GM19099 (cell line): Measurements from ENCODE around the gene ARAP2.

Source experiments
- POLR2A ChIP-seq: IDR thresholded peaks from 3 replicates; pipeline ENCODE4 v1.6.1; 2011; ENCODE audit warnings: low read depth; ENCODE audit not compliant: insufficient read length; ENCODE audit errors: extremely low read depth

The ARAP2 gene

GRCh38 chr4:36242629-36243354 is 1.5 kb downstream of the ARAP2 start:
- TF ChIP-seq POLR2A: no peak

DNA sequence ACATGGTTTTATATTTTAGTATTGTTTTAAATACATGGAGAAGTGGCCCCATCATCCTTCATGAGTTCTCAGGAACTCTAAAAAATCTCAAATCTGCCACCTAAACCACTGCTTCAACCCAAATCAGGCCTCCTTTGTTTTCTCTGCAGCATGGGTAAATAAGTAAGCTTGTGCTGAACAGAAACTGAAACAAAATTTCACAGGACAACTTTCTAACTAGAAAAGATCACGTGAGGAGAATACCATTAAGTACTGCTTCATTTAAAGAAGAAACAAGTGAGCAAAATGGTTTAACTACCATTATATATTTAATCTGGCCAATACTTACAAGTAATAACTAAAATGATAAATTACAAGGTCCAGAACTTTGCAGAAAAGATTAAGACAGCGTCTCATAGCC is 2.5 kb downstream of the ARAP2 start:
- no peak for TF ChIP-seq POLR2A

DNA sequence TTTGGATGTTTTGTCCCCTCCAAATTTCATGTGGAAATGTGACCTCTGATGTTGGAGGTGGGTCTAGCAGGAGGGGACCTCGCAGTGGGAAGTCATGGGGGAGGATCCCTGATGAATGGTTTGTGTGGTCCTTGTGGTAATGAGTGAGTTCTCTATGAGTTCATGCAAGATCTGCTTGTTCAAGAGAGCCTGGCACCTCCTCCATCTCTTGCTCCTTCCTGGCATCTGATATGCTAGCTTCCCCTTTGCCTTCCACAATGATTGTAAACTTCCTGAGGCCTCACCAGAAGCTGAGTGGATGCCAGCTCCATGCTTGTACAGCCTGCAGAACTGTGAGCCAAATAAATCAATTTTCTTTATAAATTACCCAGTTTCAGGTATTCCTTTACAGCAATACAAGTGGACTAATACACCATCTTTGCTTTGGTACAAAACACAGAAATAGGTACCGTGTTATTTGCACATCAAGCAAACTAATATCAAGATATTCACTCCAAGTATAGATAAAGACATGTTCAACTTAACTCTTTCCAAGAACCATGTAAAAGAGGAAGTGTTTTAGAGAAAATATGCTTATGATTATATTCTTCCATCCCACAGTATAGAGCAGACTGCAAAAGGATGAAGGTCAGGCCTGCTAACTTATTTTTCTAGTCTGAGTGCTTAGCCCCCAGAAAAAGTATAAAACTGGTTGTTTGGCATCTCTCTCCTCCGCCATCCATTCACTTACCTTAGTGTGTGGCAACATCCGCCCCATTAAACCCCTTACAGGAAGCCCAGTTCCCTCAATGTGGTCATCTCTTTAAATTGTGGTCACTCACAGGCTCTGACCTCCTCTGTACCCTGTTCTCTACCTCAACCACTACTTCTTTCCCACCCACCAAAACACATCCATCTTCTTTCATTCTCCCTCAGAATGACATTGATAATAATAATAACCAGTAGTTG is 6.7 kb downstream of the ARAP2 start:
- no peak for TF ChIP-seq POLR2A

DNA sequence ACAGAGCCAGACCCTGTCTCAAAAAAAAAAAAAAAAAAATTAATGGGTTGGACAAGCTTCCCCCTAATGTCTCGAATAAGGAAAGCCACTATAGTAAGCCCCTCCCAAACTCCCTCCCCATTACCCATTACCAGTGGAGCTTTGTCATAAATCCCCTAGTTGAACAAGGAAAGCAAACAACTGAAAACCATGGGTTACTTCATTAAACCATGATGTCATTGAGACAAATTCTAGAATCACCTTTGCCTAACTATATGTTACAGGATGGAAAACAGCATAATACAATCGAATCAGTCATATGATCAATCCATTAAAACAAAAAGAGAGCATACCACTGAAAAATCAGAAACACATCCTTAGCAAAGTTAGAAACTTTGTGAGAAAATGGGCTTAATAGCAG is 8.2 kb downstream of the ARAP2 start:
- no peak for TF ChIP-seq POLR2A

- no peak for TF ChIP-seq POLR2A
Measured at GRCh38 chr4:36235306-36235705, 9.0 kb downstream of the ARAP2 start.

- TF ChIP-seq POLR2A: no peak
Measured at GRCh38 chr4:36233567-36234266, 10.6 kb downstream of the ARAP2 start.

DNA sequence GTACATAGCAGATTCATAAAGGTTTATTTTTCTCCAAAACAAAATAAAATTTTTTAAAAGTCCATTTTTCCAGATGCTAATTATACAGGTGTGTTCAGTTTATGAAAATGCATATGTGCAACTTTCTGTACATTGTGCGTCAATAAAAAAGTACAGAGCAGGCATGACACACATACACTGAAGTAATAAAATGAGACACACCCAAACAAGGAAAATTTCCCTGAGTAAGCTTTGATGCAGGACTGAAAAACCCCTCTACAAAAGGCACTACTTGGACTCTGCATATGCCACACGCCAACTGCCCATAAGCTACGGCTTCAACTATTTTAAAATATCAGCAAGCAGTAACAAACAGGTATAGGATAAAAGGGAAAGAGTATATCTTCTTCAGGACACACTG is 13.8 kb downstream of the ARAP2 start:
- TF ChIP-seq POLR2A: no peak

DNA sequence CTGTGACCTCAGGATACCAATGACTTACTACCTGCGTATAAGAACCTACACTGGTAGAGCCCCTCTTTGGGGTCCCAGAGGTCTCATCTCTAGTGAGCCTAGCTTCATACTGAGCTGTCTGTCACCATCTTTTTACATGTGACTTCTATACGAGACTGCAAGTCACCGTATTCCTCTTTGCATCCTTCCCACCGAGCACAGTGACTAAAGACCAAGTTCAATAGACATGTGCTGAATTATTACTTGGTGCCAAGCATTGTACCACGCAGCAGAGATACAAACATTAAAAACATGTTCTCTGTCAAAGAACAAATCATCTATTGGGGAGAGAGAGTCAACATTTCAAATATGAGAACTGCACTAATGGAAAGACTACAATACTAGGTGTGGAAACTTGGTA is 16.4 kb downstream of the ARAP2 start:
- no peak for TF ChIP-seq POLR2A

GRCh38 chr4:36226430-36227227 is 17.7 kb downstream of the ARAP2 start:
- TF ChIP-seq POLR2A: no peak

DNA sequence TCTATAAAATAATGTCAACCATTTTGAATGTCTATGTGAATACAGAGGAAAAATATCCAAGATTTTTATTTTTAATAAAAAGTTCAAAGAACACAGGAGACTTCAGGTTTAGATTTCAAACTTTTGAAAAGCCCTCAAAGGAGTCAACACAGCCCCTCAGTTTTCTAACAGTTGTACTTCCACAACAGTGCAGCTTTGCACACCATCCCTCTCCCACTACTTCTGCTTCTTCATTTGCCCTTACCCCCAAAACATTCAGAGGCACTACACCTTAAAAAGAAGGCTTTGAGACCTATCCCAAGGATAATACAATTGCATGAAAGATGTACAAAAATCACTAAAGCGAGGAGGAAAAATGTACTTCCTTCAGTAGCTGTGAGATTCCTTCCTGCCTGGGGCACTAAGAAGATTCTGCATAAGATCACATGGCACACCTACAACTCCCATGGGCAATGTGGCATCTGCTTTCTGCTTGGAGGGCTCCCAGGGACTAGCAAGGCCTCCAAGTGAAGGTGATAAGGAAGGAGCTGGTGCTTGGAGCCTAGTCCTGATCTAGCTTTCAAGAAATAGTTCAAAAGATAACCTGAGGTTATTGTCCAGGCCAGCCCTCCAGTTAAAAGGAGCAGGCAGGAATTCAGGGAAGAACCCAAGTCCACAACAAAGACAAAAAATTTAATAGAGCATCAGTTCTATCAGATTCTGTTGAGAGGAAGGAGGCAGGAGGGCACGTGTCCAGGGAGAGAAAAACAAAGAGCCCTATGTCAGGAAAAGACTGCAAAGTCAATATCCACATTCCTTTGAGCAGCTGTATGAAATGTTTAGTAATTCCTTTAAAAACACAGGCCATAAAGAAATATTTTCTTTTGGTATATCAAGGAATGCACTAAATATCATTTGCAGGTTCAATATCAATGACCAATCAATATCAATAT is 19.1 kb downstream of the ARAP2 start:
- no peak for TF ChIP-seq POLR2A

DNA sequence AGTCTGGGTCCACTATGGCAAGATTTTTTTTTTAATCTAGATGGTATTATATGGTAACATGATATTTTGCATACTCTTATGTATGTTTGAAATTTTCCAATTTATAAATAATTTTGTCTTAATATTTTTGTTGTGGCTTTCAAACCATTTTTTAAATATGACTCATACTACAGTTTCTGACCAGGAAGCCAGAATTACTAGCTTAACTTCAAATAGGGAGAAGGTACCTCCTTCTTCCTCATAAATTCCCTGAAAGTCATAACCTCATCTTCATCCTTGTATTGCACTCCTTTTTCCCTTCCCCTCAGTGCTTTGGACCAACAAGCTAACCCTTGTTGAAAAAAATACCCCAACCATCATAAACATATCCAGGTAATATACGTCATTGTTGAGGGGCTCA is 21.6 kb downstream of the ARAP2 start:
- TF ChIP-seq POLR2A: no peak

DNA sequence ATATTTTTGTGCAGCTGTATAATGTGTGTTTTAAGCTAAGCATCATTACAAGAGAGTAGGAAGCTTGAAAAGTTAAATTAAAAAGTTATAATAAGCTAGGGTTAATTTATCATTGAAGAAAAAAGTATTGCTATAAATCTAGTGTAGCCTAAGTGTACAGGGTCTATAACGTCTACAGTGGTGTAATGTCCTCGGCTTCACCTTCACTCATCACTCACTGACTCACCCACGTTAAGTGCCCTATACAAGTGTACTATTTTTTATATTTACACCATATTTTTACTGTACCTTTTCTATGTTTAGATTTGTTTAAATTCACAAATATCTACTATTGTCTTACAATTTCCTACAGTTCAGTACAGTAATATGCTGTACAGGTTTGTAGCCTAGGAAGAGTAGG is 23.5 kb downstream of the ARAP2 start:
- no peak for TF ChIP-seq POLR2A

- TF ChIP-seq POLR2A: no peak
Measured at GRCh38 chr4:36218121-36218520, 26.2 kb downstream of the ARAP2 start.

DNA sequence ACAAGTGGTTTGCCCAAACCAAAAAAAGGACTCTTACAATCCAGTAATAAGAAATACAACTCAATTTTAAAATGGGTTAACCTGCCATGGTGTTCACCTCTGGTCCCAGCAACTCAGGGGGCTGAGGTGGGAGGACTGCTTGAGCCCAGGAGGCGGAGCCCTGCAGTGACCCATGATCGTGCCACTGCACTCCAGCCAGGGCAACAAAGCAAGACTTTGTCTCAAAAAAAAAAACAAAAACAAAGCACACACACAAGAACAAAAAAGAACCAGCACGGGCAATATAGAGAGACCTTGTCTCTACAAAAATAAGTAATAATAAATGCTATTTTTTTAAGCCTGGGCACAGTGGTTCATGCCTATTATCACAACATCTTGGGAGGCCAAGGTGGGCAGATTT is 28.7 kb downstream of the ARAP2 start:
- TF ChIP-seq POLR2A: no peak

DNA sequence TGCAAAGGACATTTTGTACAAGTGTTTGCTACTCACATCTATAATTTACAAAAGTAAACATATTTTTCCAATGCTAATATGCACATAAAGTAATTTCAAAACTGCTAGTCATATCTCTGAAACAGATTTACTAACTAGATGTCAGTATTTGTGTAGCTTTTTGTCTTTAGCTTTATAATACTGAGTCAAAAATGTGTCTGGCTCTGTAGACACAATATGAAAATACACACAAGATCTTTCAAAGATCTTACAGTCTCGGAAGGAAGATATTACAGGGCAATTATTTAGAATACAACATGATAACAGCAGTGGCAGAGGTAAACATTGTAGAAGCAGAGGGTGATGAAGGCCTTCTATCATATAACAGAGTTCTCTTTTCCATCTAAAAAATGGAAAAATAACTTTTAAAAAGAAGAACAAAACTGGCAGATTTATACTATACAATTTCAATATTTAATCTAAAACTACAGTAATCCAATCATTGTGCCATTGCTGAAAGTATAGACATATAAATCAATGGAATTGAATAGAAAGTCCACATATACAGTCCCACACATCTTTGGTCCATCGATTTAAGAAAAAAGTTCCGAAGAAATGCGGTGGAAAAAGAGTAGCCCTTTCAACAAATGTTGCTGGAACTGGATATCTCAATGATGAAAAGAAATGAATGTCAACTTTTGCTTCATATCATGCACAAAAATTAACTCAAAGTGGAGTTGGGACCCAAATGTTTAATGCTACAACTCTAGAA is 29.4 kb downstream of the ARAP2 start:
- TF ChIP-seq POLR2A: no peak
